ENCODE results near the gene NT5M. TPM values are rescaled to one million over a fixed set of nuclear protein-coding genes. Genes with fewer than 3 reads are reported as not detected.
A peak's percentile ranks its signal among the peaks of the same experiment; 100 is the strongest.

NT5M gene
- total RNA-seq, 1 donor from 2014 or later = 1.9 TPM

DNA sequence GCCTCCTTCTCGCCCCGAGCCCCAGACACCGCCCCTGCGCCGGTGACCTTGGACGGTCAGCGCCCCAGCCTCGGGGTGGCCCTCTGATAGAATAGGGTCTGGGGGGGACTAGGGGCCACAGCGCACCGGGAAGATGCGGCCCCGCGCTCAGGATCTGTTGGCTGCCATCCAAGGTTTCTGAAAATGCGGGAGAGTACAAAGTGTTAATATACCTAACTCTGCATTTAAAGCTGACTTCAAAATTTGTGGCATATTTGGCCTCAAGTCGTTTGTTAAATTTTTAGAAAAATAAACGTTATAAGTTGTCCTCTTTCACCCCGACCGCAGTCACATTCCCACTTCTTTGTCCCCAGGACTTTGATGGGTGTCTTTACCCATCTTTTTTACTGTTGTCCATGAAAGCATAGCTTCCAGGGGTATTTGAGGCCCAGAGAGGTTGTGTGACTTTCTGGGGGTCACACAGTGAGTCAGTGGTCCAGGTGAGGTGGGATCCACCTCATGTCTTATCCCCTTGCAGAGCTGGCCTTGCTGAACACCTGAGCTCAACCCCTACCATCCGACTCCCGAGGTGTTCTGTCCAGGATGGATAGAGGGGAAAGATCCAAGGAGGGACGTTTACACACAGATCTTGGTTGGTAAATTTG, 796 bp downstream of the NT5M start:
- no peak for DNase-seq

DNA sequence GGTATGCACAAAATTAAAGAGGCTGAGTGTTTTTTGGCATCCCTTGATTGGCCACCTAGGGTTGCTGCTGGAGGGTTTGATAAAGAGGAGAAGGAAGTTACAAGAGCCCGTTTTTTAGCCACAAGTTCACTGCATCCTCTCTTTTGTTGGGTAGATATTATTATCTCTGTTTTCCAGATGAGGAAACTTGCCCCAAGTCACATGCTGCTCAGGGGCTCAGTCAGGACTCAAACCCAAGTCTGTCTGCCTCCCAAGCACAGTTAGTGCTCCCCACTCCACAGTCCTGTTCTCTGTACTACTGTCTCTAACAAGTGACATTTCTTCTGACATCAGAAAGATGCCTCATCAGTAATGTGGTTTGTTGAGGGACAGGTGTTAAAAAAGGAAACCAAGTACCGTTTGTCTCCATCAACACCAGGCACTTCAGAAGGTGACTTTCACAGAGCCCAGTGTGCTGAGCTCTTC, 1.4 kb downstream of the NT5M start:
- no peak for DNase-seq

DNA sequence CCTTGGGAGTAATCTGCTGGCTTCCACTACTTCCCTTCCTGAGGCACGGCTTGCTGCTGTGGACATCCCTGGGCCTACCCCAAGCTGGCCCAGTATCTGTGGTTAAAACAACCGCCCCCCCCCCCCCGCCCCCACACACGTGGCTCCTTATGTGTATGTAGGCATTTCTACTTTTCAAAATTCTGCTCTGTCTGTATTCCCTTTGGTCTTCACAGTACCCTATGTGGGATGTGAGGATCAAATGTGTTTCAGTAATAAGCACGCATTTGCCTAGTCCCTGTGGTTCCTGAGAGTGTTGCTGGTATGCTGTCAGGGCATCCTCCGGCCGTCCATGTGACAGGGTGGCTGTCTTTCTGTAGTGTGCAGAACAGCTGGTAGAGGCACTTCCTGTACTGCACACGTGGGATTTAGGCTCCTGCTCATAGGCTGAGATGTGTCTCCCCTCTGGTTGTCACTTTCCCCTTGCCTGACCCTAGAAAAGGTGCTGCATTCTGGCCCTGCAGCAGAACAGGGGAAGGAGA, 2.2 kb downstream of the NT5M start:
- DNase-seq = peak; percentile 13

DNA sequence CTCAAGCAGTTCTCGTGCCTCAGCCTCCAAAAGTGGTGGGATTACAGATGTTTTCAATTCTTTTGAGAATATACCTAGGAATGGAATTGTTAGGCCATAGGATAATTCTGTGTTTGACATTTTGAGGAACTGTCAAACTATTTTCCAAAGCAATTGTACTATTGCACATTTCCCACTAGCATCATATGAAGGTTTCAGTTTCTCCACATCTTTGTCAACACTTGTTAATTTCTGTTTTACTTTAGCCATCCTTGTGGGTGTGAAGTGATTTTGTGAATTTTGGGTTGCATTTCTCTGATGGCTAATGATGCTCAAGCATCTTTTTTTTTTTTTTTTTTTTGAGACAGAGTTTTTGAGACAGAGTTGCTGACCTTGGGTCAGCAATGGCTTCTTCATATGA, 6.2 kb downstream of the NT5M start:
- no peak for DNase-seq

DNA sequence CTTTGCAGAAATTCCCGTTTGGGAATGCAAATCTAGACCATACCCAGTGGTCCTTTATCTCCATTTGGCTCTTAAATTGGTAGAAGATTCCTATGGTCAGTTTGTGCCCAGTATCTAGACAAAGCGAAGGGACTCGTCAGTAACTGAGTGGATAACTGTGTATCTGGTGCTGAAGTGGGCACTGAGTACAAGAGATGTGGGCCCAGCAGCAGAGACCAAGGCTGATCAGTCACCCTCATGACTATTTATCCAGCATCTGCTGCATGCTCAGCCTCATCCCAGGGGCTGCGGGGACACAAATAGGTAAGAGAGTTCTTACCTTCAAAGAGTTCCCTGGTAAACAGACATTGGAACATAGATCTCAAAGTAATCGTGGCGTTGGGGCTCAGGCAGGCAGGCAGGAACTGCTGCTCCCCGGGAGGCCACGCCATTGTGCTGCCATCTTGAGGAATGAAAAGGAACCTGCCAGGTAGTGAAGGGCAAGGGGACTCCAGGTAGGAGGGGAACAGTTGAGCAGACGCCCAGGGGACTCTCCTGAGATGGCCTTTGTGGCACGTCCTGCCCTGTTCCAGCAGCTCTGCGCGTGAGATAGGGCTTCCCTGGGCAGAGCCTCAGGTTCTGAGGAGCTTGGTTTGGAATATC, 10.3 kb downstream of the NT5M start:
- DNase-seq = peak; percentile 55

DNA sequence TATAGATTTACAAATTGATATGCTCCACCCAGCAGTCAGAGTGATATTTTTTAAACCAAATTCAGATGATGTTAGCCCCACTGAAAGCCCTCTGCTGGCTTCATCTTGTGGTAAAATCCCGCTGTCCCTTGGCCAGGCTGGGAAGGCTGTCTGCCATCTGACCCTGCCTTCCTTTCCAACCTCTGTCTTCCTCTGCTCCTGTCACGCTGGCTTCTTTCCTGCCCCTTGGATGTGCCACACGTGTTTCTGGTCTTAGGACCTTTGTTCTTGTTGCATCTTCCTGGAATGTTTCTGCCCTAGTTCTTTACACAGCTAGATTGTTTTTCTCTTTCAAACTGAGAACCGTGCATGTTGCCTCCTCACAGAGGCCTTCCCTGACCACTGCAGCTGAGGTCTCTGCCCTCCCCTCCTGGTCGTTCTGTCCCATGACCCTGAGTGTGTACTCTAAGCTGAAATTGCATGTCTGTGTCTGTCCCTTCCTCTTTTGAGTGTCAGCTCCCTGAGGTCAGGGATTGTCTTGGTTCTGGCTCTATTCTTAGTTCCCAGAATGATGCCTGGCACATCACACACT, 11.4 kb downstream of the NT5M start:
- peak; percentile 41 for DNase-seq

DNA sequence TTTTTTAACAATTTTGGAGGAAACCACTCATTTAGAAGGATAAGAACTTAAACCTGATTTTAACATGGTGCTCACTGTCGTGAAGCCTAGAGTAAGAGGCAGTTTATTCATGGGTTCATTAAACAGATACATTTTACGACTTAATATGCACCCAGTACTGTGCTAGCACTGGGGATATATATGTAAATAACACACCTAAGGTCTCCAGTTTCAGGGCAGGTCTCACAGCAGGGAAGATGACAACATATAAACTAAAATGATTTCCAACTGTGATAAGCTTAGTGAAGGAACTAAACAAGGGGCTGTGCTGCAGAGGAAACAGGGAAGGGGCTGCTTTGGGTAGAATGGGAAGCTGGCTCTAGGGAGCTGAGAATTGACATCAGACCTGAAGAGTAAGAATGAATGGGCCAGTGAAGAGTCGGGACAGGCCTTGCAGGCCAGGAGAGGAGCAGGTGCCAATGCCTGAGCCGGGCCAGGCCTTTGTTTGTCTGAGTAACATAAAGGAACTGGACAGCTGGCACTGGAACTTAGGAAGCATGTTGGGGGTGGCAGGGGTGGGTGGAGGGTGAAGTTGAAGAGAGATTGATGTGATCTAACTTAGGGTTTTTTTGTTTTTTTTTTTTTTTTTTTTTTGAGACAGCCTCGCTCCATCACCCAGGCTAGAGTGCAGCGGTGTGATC, 12.1 kb downstream of the NT5M start:
- DNase-seq = no peak

DNA sequence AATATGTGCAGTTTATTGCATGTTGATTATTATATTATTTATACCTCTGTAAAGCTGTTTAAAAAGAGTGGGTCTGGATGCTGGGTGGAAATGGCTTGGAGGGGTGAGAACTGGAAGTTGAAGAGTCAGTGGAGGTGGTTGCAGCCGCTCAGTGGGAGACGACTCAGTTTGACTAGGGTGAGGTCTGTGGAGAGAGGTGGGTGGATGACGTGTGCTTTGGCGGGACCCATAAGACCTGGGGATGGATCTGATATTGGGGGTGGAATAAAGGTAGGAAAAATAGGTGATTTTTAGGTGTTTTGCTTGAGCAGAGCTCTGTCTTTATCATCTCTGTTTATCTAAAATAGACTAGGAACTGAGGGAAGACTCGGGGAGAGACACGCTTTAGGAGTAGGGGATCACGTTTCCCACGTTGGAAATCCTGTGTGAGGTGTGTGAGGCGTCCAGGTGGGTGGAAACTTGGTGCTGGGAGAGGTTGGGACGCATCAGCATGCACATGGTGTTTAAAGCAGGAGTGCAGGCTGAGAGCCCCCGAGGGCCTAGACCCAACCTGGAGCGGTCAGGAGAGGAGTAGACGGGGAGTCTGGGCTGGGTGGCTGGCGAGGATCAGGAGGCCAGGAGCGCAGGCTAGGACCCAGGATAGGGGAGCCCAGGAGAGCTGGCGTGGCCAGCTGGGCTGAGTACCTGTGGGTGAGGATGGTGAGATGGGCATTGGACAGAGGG, 17.2 kb downstream of the NT5M start:
- DNase-seq = no peak

DNA sequence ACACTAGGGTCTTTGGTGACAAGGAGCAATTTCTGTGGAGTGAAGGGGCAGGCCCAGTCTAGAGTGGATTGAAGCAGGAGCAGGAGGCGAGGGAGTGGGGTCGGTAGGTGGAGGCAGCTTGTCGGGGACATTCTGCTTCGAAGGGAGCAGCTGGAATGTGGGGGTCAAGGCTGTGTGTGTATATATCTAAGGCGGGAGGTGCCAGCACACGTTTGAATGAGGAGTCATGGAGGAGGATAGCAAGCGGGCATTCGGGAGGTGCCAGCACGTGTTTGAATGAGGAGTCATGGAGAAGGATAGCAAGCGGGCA, 17.7 kb downstream of the NT5M start:
- DNase-seq = no peak

DNA sequence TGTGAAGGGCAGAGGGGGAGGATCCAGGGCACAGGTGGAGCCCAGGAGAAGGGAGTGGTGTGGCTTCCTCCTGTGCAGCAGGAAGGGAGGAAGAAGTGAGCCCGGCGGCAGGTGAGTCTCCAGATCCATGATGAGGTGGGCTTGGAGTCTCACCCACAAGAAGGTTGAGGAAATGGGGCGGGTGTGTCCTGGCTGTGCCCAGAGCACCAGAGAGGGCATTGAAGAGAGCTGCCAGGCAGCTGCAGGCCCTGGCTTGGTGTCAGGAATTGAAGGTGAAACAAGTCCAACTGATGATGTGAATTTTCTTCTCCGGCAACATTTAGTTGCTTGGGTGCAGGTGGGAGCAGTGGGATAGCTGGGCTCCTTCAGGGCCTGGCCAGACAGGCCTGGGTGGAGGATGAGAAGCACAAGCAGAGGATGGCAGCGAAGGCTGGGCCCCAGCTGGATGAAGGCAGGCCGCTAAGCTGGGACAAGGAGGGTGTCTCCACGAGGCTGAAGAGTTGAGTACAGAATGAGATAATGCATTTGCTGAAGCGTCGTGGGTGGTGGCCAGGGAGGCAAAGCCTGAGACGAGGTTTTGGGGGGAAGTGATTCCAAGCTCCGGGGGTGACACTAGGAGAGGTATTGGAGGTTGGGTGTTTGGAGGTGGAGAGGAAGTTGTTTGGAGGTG, 18.3 kb downstream of the NT5M start:
- no peak for DNase-seq

DNA sequence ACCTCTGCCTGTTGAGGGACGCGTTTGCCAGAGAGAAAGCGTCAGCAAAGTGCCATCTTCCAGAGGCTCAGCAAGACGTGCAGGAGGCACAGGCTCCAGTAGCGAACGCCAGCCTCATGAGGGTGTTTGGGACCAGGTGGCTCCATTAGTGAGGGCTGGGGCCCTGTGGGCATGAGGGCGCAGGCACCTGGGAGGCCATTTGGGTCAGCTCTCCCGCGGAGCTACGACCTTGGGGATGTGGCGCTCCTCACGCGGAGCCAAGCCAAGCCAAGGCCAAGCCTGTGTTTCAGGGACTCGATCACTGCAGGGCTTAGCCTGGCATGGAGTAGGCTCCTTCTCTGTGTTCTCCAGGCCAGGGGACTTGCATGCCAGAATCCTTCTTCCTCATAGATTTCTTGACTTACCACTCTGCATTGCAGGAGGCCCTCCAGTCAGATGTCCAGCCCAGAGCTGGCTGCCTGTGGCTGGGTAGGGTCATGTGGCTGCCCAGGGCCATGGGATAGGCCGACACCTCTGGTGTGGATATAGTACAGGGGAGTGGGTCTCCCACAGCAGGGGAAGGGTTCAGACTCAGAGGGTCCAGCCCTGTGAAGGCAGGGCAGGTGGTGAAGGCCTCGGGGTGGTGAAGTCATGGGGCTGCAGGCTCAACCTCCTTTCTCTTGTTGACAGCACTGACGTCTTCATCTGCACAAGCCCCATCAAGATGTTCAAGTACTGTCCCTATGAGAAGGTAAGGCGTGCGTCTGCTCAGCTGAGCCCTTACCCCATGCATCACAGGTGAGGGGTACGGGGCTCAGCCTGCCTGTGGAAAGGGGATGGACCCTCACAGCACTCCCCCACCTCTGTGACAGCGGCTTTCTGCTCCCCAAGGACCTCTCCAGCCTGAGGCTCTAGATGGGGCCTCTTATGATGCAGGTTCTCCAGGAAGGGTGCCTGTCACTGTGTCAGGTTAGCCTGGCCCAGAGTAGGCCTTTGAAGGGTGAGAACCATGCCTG, 19.6 kb downstream of the NT5M start:
- no peak for DNase-seq

DNA sequence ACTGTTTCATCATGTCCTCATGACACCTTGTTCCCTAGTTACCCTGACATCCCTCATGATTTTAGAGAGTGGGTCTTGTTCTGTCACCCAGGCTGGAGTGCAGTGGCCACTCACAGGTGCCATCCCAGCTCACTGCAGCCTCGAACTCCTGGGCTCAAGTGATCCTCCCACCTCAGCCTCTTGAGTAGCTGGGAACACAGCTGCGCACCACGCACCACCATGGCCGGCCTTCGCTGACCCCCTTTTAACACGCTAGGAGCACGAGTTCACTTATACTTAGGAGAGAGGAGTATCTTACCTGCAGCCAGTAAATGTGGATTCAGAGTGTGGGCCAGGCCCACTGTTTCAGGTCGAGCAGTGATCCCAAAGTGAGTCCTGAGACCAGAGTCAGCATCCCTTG, 21.4 kb downstream of the NT5M start:
- DNase-seq = no peak

DNA sequence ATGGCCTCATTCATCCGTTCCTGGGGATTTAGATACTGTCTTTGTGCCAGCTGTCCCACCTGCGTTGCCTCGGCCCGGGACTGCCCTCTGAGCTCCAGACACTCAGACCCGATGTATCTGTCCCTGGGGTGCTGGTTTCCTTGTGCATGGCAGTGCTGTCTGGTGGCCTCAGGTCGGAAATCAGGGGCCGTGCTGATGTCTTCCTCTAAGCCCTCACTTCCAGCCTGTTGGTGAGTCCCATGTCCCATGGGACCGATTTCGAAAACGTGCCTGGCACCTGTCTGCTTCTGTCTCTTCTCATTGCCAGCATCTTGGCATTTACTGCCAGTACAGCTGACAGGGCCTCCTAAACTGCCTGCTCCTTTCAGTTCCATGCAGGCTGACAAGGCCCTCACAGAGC, 22.1 kb downstream of the NT5M start:
- DNase-seq = no peak

DNA sequence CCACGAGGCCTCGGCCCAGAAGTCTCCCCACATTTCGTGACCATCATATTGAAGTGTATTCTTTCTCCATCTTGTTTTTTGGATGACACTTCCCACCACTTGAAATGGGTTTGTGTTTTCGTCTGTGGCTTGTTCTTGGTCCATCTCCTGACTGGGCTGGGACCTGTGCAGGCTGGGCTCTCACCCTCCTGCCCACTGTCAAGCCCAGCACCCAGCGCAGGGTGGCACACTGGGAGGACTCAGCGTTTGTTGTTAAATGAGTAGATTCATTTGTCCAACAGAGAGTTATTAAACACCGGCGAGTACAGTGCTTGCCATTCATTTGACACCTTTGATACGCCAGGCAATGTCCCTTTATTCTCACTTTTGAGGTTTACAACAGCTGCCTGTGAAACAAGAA, 22.6 kb downstream of the NT5M start:
- DNase-seq = no peak

DNA sequence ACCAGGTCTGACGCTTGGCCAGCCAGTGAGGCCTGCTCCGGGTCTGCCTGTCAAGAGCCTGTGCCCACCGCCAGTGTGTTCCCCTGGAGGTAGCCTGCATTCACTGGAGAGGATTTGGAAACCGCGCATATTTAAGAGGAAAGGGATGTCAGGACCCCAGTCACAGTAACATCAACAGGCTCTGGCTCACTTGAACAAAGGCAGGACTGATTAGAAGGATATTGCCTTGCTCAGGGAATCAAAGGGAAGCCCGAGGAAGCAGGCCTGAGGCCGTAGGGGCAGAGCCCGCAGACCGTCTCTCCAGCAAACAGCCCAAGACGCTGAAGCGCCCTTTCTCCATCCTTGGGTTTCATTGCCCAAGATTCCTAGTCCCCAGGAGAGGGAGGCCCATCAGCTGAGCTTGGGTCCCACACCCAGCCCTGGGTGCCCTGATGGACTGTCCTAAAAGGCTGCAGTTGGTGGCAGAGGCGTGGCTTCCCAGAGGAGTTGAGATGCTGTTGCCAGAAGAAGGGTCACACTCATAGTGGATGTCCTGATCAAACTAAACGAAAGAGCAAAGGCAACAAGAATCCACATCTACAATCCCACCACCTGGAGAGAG, 23.2 kb downstream of the NT5M start:
- no peak for DNase-seq

DNA sequence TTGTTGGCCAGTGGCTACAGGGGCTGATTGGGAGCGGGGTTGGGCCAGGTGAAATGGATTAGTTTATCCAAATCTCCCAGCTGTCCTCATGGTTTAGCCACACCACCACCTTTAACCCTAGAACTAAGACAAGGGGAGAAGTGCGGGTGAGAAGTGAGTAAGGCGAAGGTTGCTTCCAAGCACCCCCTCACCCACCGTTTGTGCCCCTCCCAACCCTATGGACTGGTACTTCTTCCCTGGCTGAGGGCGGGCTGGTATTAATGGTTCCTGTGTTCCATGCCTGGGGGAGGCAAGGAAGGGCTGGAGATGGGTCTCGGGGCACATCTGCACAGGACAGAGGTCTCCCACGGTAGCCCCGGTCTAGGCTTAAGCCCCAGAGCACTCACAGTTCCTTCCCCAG, 25.1 kb downstream of the NT5M start:
- no peak for DNase-seq

DNA sequence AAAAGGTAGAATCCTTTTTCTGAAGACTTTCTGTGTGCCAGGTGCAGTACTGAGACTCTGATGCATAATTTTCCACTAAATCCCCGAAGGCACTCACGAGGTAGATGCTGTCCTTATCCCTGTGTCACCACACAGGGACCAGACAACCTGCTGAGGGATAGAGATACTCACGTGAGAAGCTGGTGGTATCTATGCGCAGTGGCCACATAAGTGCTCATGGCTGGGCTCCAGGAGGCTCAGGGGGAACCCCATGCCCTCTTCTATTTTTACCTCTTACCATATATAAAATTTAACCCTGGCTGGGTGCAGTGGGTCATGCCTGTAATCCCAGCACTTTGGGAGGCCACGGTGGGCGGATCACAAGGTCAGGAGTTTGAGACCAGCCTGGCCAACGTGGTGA, 38.3 kb downstream of the NT5M start:
- DNase-seq = no peak

DNA sequence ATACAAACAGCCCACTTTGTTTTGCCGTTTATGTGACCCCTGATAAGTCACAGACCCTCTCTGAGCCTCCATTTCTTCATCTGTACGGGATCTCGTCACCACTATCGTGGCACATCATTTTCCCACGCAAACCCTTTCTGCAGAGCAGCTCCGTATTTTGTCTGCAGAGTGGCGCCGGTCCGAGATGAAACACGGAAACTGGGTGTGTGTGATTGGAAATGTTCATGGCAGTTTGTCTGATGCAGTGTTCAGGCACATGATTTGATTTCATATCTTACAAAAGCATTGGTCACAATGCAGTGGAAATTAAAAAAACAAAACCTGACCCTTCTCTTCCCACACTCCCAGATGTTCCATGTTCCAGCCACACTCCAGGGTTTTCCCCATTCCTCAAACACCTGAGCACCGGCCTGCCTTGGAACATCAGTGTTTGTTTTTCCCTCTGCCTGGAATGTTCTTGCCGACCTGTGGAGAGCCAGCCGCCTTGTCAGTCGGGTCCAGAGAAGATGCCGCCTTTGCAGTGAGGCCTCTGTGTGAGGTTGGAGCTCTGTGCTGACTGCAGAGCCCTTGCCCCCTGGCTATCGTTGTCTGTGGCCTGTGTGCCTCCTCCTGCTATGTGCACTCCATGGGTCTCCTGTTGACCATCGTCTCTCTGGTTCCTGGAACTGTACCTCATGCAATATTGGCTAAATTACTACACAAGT, 39.2 kb downstream of the NT5M start:
- no peak for DNase-seq

DNA sequence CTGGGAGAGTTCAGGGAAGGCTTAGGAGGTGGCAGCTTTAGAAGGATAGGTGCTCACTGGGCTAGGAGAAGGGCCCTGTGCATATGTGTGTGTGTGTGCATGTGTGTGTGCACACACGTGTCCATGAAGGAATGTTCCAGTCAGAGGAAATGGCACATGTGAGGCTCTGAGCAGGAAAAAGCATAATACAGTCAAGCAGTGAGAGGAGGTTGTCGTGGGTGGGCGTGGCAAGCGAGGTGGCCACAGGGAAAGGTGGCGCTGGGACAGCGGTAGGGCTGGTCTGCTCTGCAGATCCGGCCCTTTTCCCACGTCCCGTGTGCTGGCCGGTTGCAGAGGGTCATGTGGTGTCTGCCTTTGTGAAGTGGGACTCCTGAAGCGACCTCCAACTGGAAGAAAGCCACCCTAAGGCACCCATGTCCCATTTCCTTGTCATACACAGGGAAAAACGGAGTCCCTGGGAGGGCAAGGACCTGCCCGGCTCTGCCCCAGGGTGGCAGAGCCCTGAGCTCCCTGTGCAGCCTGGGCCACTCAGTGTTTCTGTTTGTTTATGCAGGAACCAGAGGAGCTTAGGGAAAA, 40.1 kb downstream of the NT5M start:
- no peak for DNase-seq
